ENCODE data around the gene RAD51B.

RAD51B gene

GRCh38 chr14:68726093-68726695 lies 906.6 kb downstream of the RAD51B start:
- DNase-seq (ENCODE audit: low read depth in 3 of 3, low spot score in 1 of 3) = no peak

GRCh38 chr14:68727315-68728047 lies 907.9 kb downstream of the RAD51B start:
- DNase-seq (ENCODE audit: low read depth in 3 of 3, low spot score in 1 of 3) = no peak

DNA sequence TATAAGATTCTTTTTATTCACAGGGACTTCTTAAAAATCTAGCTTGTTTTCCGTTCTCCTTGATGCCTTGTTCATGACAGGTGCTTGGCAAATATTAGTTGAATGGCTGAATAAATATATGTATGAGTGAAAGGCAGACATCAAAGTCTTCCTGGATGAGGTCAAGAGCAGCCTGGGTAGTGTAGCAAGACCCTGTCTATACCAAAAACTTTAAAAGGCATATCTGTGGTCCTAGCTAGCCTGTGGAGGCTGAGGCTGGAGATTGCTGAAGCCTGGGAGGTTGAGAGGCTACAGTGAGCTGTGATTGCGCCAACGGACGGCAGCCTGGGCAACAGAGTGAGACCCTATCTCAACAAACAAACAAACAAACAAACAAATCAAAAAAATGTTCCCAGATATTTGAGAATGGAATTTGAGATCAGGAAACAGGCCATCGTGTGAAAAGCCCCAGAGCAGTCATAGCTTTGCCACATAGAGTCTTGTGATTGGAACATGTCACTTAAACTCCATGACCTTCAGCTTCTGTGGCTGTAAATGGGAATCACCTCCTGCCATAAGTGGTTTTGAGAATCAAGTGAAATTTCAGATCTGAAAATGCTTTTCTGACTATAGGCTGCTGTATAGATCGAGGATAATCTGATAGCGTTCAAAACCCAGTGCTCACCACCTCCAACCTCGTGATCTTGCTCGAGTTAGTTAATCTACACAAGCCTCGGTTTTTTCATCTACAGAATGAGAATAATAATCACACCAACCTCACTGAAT lies 908.9 kb downstream of the RAD51B start:
- no peak for DNase-seq (ENCODE audit: low read depth in 3 of 3, low spot score in 1 of 3)

DNA sequence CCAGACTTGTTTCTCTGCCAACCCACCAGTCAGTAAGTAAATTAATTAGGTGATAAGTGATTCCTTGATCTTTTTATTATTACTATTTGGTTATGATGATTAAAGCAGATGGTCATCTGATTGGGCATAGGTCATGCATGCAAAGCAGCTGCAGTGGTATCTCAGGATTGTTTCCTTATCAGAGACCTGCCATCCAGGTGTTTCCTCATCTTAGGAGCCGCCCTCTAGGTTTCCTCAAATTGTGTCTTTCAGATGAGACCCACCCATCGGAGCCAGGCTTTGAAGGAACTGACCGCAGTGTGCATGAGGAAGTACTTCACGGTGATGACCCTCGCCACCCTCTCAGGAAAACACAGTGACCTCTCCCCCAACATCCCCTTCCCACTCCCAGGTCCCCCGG lies 910.0 kb downstream of the RAD51B start:
- DNase-seq (ENCODE audit: low read depth in 3 of 3, low spot score in 1 of 3) = no peak

DNA sequence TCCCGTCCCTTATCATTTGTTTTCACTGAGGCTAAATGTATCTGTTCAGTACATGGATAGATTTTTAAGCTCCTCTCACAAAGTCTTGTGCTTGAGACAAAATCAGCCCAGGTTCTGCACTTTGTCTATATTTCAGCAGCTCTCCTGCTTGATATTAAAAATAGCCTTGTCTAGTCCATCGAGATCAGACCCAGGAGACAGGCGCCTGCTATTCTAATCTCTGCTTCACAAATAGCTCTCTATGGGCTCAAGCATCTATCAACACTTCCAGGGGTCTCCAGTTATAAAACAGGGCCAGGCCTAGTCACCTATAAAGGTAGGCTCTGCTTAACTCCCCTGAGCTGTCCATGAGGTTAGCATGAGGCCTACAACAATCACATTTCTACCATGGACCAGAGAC lies 910.8 kb downstream of the RAD51B start:
- DNase-seq (ENCODE audit: low read depth in 3 of 3, low spot score in 1 of 3) = no peak

- no peak for DNase-seq (ENCODE audit: low read depth in 3 of 3, low spot score in 1 of 3)
Observed at GRCh38 chr14:68730811-68731425, 911.3 kb downstream of the RAD51B start.

GRCh38 chr14:68733086-68733914 lies 913.7 kb downstream of the RAD51B start:
- DNase-seq (ENCODE audit: low read depth in 3 of 3, low spot score in 1 of 3) = no peak

DNA sequence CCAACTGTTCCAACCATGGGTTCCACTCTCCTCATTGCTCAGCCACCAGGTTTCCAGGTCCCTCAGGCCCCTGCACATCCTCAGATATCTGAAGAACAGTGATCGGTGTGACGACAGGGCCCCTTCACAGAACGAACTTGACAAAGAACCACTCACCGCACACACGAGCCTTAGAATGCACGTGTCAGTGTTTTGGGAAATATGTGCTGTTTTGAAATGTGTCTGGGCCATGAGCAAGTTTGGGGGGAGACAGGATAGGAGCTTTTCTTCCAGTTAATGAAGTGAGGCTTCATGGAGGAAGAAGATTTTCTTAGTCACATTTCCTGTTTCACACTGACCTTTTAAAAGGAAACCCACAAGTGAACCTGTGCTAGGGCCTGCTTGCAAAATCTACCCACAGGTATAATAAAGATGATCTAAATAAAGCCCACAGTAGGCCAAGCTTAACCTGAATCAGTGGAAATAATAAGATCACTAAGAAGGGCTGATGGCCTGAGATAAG lies 914.7 kb downstream of the RAD51B start:
- DNase-seq (ENCODE audit: low read depth in 3 of 3, low spot score in 1 of 3) = peak in 1 of 3 donors; percentile 12

DNA sequence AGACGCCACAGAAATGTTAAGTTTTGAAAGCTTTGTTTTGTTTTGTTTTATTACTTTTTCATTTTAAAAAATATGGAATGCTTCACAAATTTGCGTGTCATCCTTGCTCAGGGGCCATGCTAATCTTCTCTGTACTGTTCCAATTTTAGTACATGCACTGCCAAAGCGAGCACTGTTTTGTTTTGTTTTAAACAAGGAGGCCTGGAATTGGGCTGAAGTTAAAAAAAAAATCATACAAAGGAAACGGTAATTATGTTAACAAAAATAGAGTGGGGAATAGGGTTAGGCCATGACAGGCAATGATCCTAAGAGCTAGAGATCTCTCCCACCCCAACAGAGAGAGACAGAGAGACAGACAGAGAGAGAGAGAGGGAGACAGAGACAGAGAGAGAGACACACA lies 916.3 kb downstream of the RAD51B start:
- no peak for DNase-seq (ENCODE audit: low read depth in 3 of 3, low spot score in 1 of 3)

DNA sequence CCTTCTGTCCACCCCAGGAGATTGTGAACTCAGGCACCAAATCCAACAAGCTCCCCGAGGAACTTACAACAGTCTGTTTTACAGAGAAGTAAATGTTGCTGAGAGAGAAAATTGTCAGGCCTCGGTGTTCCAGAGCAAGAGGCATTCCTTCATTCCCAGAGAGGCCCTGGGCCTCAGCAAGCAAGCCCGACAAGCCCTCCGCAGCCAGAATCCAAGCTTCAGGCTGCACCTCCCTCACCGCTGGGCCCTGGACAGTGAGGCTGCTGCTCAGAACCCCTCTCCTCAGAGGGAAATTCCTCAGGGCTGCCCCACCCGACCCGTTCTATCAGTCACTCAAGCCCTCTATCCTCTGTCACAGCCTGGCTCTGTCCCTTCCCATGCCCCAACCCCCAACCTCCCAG lies 916.9 kb downstream of the RAD51B start:
- DNase-seq (ENCODE audit: low read depth in 3 of 3, low spot score in 1 of 3) = no peak

GRCh38 chr14:68737086-68737485 lies 917.5 kb downstream of the RAD51B start:
- DNase-seq (ENCODE audit: low read depth in 3 of 3, low spot score in 1 of 3) = no peak

DNA sequence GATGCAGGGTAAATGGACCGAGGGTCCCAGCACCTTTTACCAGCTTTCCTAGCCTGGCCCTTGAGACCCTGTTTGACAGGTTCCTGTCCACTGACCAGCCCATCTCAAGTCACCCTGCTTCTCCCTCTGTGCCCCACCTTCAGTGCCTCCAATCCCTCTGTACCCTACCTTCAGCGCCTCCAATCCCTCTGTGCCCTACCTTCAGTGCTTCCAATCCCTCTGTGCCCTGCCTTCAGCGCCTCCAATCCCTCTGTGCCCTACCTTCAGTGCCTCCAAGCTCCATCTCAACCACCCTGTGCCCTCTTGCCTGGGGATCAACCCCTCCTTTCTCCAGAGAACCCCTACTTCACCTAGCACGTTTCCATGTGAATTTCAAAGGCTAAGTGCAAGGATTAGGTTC lies 919.0 kb downstream of the RAD51B start:
- DNase-seq (ENCODE audit: low read depth in 3 of 3, low spot score in 1 of 3) = no peak

DNA sequence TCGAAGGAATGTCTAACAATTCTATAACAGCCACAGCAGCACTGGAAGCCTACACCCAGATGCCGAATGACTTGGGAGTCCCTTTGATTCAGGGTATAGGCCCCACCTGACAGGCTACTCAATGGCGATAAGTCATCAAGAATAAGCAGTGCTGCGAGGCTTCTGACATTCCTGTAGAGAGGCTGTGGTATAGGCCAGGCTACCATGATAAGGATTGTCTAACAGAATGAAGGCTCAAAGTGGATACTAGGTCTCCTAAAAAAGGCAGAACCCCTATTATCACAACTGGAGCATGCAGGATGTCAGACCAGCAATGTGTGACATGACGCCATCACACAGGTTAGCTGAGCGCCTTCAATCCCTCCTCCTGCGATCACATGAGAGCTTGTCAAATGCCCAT lies 920.1 kb downstream of the RAD51B start:
- no peak for DNase-seq (ENCODE audit: low read depth in 3 of 3, low spot score in 1 of 3)

DNA sequence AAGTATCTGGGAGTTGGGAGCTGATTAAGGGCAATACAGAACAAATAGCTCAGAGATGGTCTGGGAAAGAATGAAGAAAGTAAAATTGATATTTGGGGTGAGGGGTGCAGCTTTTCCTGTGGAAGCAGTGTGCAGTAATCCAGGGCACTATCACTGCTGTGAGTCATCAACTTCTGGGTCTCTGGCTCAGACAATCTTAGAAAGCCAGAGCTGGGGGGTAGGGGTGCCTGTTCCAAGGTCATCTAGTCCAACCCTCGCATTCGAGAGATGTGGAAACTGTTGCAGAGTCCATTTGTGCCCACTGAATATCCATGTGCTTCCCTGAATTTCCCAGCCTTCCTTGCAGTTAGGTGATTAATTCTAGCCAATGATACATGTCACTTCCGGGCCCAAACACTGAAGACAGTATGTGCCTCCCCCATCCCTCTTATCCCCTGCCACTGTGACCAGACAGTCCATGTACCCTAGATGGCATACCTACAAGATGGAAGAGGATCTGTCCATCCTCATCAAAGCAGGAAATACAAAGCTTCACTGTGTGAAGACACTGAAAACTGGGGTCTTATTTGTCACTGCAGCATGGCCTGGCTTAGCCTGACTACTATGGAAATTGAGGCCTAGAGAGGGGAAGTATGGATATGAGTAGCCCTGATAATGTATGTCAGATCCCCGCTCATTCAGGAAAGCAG lies 921.4 kb downstream of the RAD51B start:
- no peak for DNase-seq (ENCODE audit: low read depth in 3 of 3, low spot score in 1 of 3)

GRCh38 chr14:68741477-68741791 lies 921.9 kb downstream of the RAD51B start:
- DNase-seq (ENCODE audit: low read depth in 3 of 3, low spot score in 1 of 3) = no peak

GRCh38 chr14:68741839-68742470 lies 922.4 kb downstream of the RAD51B start:
- no peak for DNase-seq (ENCODE audit: low read depth in 3 of 3, low spot score in 1 of 3)

GRCh38 chr14:68744613-68745012 lies 925.0 kb downstream of the RAD51B start:
- no peak for DNase-seq (ENCODE audit: low read depth in 3 of 3, low spot score in 1 of 3)

DNA sequence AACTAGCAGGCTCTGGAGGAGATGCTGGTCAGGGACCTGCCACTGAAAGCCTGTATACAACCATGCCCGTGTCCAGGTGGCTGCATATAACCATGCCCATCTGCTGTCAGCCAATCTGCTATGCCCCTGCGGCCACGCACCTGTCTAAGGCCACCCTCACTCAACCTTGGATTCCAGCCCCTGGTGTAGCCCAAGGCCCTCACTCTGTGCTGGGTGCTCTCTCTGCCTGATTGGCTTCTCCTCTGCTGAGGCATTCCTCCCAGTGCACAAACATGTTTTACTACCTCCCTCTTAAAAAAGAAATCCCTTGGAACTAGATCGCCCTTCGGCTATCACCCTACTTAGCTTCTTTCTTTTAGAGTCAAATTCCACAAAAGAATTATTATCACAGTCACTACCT lies 927.8 kb downstream of the RAD51B start:
- DNase-seq (ENCODE audit: low read depth in 3 of 3, low spot score in 1 of 3) = no peak

DNA sequence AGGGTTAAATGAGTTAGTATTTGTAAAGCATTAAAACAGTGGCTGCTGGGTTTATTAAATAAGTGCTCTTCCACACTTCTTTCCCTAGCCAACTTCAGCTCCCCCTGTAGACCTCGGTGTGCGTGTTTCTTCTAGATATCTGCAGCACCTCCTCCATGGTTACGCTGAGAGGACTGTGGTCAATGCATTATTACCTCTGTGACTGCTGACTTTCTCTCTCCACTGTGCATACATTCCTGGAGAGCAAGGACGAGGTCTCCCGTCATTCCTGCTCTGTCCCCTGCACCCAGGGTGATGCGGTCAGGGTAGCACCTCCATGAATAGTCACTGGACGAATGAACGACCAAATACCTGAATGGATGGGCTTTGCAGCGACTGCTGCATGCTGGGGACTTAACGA lies 928.7 kb downstream of the RAD51B start:
- no peak for DNase-seq (ENCODE audit: low read depth in 3 of 3, low spot score in 1 of 3)

- no peak for DNase-seq (ENCODE audit: low read depth in 3 of 3, low spot score in 1 of 3)
Observed at GRCh38 chr14:68748691-68749090, 929.1 kb downstream of the RAD51B start.

Data from stimulated activated CD4-positive, alpha-beta T cell treated with anti-CD3 and anti-CD28 coated beads, TNF-alpha, amount 100 ng/mL, for 1 hour (primary cell).